ENCODE measurements around the gene RAB27A.

DNA sequence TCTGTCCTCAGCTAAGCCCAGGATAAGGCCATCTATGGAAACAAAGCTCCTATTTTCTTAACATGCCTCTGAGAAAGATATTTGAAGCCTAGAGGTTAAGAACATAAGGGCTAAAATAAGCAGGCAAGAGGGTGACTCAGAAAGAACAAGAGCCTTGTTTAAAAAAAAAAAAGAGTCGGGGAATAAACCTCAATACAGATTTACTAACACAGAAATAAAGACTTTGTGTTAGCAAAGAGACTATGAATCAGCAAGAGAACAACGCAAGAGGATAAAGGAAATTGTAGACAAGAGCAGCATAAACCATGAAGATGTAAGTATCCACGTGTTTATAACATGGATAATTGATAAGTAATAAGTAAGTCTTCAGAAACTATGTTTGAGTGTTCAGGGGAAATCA is 36.0 kb downstream of the RAB27A start:
- TF ChIP-seq CTCF (IDR thresholded peaks at IDR 0.05): no peak
- no peak for TF ChIP-seq POLR2A (IDR thresholded peaks at IDR 0.05)
